ENCODE measurements around the gene SH2D3C.

SH2D3C gene

DNA sequence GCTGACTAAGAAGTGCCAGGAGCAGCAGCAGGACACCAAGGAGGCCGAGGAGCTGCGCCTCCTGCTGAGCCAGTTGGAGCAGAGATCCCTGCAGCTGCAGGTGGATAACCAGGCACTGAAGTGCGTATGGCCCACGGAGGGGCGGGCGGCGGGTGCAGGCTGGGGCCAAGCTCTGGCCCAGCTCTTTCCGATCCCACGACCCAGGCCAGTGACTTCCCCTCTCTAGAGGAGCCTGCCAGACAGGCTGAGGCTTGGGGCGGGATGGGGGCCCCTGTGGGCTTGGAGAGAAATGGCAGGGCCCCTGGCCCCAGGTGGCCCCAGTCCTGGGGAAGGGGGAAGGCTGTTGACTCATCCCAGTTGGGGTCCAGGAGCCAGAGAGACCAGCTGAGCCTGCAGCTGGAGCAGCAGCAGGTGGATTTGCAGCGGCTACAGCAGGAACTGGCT lies 66.6 kb downstream of the SH2D3C start:
- Histone ChIP-seq H3K27ac (ENCODE audit: extremely low read depth, low read depth, low read length) (no peak overlapping the region), H3K9me3 (ENCODE audit: control insufficient read depth, insufficient read depth, low read depth, low read length) (no peaks in the 10 kb centered on the region), H3K4me3 (ENCODE audit: low read depth, low read length) (no peak overlapping the region), H3K36me3 (ENCODE audit: control insufficient read depth in 2 of 2, insufficient read depth in 1 of 2, low read length in 2 of 2) (no peaks in the 10 kb centered on the region), H3K4me1 (ENCODE audit: control insufficient read depth, insufficient read depth, low read length) (no peaks in the 10 kb centered on the region)
- CTCF ChIA-PET: interaction anchor here (1.6 kb wide), 1 partner anchor 23 kb away, joined by 5 read pairs; the partner anchor contains the start of gene TOR2A
- POLR2A ChIA-PET: interaction anchor here (1.2 kb wide), 2 partner anchors 23 to 186 kb away, joined by 4 read pairs; partner anchors contain the start of gene TOR2A
- TF ChIP-seq ZIC2 (tag by site-specific recombination; IDR thresholded peaks at IDR 0.05) (peak; percentile 89), ZNF341 (tag by site-specific recombination; IDR thresholded peaks at IDR 0.05; ENCODE audit: low read depth) (peak; percentile 19; the same call in 1 of the 2 replicates), ZNF426 (tag by site-specific recombination; IDR thresholded peaks at IDR 0.05) (no peak), ZNF768 (tag by site-specific recombination; IDR thresholded peaks at IDR 0.05) (no peak), PATZ1 (tag by site-specific recombination; IDR thresholded peaks at IDR 0.05) (0 out of 2 replicates have a peak, but pooled peaks have one; percentile 57), GLIS1 (tag by site-specific recombination; IDR thresholded peaks at IDR 0.05) (peak; percentile 67), ZNF692 (tag by site-specific recombination; IDR thresholded peaks at IDR 0.05) (no peak), SCRT2 (tag by site-specific recombination; IDR thresholded peaks at IDR 0.05) (peak; percentile 53)

DNA sequence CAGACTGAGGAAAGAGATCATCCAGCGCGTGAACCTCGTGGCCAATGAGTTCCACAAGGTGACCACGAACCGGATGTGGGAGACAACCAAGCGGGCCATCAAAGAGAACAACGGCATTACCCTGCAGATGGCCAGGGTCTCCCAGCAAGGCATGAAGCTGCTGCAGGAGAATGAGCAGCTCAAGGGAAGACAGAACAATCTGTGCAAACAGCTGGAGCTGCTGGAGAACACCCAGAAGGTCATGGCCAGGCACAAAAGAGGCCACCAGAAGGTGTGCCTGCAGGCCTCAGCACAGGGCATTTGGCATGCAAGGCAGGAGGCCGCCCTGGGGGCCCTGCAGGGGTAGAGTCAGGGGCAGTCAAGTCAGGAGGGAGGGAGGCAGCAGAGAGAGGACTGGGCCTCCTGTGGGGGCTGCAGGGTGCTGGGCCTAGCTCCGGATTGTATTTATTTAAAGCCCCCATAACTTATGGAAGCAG lies 67.2 kb downstream of the SH2D3C start:
- no peaks in the 10 kb centered on the region for H3K36me3 ChIP-seq (ENCODE audit: control insufficient read depth in 2 of 2, insufficient read depth in 1 of 2, low read length in 2 of 2)
- ChIA-PET POLR2A (interaction anchor here (1.2 kb wide), 2 partner anchors 24 to 186 kb away, joined by 4 read pairs; partner anchors contain the start of gene TOR2A), CTCF (interaction anchor here (0.6 to 0.9 kb wide), 3 partner anchors 23 to 95 kb away, joined by 3 to 4 read pairs (median 4); no protein-coding TSS in a partner anchor)
- TF ChIP-seq ZNF529 (tag by site-specific recombination; IDR thresholded peaks at IDR 0.05; ENCODE audit: insufficient replicate concordance): no peak
- TF ChIP-seq ZNF521 (tag by site-specific recombination; IDR thresholded peaks at IDR 0.05): no peak
- TF ChIP-seq GLI2 (tag by site-specific recombination; IDR thresholded peaks at IDR 0.05; ENCODE audit: borderline replicate concordance, low read depth): no peak
- no peak for TF ChIP-seq ZNF433 (tag by site-specific recombination; IDR thresholded peaks at IDR 0.05; ENCODE audit: low read depth)
- TF ChIP-seq GLIS1 (tag by site-specific recombination; IDR thresholded peaks at IDR 0.05): peak; percentile 53; the same call in 1 of the 2 replicates
- no peak for TF ChIP-seq INSM2 (tag by site-specific recombination; IDR thresholded peaks at IDR 0.05)
- TF ChIP-seq ZNF202 (tag by site-specific recombination; IDR thresholded peaks at IDR 0.05; ENCODE audit: borderline replicate concordance): no peak
- TF ChIP-seq ZBTB11 (tag by site-specific recombination; conservative IDR thresholded peaks at IDR 0.05; ENCODE audit: low read depth): no peak
- no peak overlapping the region for H3K4me3 ChIP-seq (ENCODE audit: low read depth, low read length)
- H3K27ac ChIP-seq (ENCODE audit: extremely low read depth, low read depth, low read length): no peak overlapping the region
- H3K4me1 ChIP-seq (ENCODE audit: control insufficient read depth, insufficient read depth, low read length): no peaks in the 10 kb centered on the region
- no peaks in the 10 kb centered on the region for H3K9me3 ChIP-seq (ENCODE audit: control insufficient read depth, insufficient read depth, low read depth, low read length)

All from HEK293 (cell line).